ENCODE data around the gene VWA5B1.

GRCh38 chr1:20291645-20292084 is 990 bp downstream of the VWA5B1 start:
- TF ChIP-seq POLR2AphosphoS5 (IDR thresholded peaks at IDR 0.05; ENCODE audit: insufficient read depth, low read depth, low read length) (no peak), POLR2A (IDR thresholded peaks at IDR 0.05; ENCODE audit: low read depth, low read length) (no peak), CTCF (IDR thresholded peaks at IDR 0.05; ENCODE audit: extremely low read depth in 1 of 2, insufficient read depth in 1 of 2, low read depth in 1 of 2, low read length in 2 of 2) (no peak)
